T-helper 1 cell treated with Interleukin-12 subunit alpha and Interleukin-12 subunit beta and Interleukin-4 antibody, amounts not matched to agents 30 μg/mL and 1 μg/mL, for 36 hours (primary cell): Measurements from ENCODE around the gene SMIM5.
"Not testable (repeated sequence)": the region's sequence is repeated elsewhere in the genome, so short reads cannot be mapped to it uniquely, and the experiment has no call there.

Source experiments
- H3K27ac Mint-ChIP-seq: one replicate; pipeline ENCODE4 v1.8.0; 2021; ENCODE audit warnings: mild to moderate bottlenecking, mixed read lengths
- H3K27me3 Mint-ChIP-seq: one replicate; pipeline ENCODE4 v1.8.0; 2021; ENCODE audit warnings: low read depth, mixed read lengths
- H3K36me3 Mint-ChIP-seq: one replicate; pipeline ENCODE4 v1.8.0; 2021; ENCODE audit warnings: low read depth, mixed read lengths
- H3K4me1 Mint-ChIP-seq: one replicate; pipeline ENCODE4 v1.8.0; 2021; ENCODE audit warnings: low read depth, mixed read lengths
- H3K4me3 Mint-ChIP-seq: one replicate; pipeline ENCODE4 v1.8.0; 2021; ENCODE audit warnings: mild to moderate bottlenecking, moderate library complexity, mixed read lengths
- H3K9me3 Mint-ChIP-seq: one replicate; pipeline ENCODE4 v1.8.0; 2021; ENCODE audit warnings: mixed read lengths

The SMIM5 gene

GRCh38 chr17:75632863-75633485 lies at the start of gene SMIM5:
Gene SMIM5 (plus strand): TSS chr17:75633434. CDS start chr17:75640202, 6,768 bp downstream.
- no peak within 1 kb of the TSS for H3K27ac Mint-ChIP-seq

GRCh38 chr17:75584849-75585175 lies 48.4 kb upstream of the SMIM5 start:
- H3K36me3 Mint-ChIP-seq = no peaks in the 10 kb centered on the region
- peaks cover 3% of the 10 kb centered on the region for H3K9me3 Mint-ChIP-seq
- peaks cover 8% of the 10 kb centered on the region for H3K4me1 Mint-ChIP-seq
- H3K27me3 Mint-ChIP-seq = peaks cover 39% of the 10 kb centered on the region
- no peak overlapping the region for H3K4me3 Mint-ChIP-seq
- H3K27ac Mint-ChIP-seq = no peak overlapping the region

More at GRCh38 chr17:75632863-75633485, at the start of gene SMIM5:
- no peaks in the 10 kb centered on the region for H3K4me1 Mint-ChIP-seq
- no peaks in the 10 kb centered on the region for H3K36me3 Mint-ChIP-seq
- H3K4me3 Mint-ChIP-seq = no peak within 1 kb of the TSS
- H3K9me3 Mint-ChIP-seq = no peaks in the 10 kb centered on the region
- no peaks in the 10 kb centered on the region for H3K27me3 Mint-ChIP-seq

GRCh38 chr17:75587675-75588595 lies 45.3 kb upstream of the SMIM5 start, which contains the start of gene MYO15B:
Gene MYO15B (plus strand): TSS chr17:75587800. CDS start chr17:75588058, 258 bp downstream.
- no peaks in the 10 kb centered on the region for H3K9me3 Mint-ChIP-seq
- H3K4me3 Mint-ChIP-seq = peak within 1 kb of the TSS; percentile 51
- peak within 1 kb of the TSS; percentile 55 for H3K27ac Mint-ChIP-seq
- H3K4me1 Mint-ChIP-seq = peaks cover 7% of the 10 kb centered on the region
- no peaks in the 10 kb centered on the region for H3K36me3 Mint-ChIP-seq
- peaks cover 30% of the 10 kb centered on the region for H3K27me3 Mint-ChIP-seq

GRCh38 chr17:75588596-75589011 lies 44.6 kb upstream of the SMIM5 start:
- Mint-ChIP-seq H3K36me3 (no peaks in the 10 kb centered on the region), H3K4me3 (peak overlapping the region; percentile 51), H3K27ac (no peak overlapping the region), H3K4me1 (peaks cover 7% of the 10 kb centered on the region), H3K9me3 (no peaks in the 10 kb centered on the region), H3K27me3 (peaks cover 30% of the 10 kb centered on the region)

GRCh38 chr17:75589012-75589918 lies 44.0 kb upstream of the SMIM5 start:
- Mint-ChIP-seq H3K27ac (peak overlapping the region; percentile 62), H3K36me3 (no peaks in the 10 kb centered on the region)

GRCh38 chr17:75589919-75590303 lies 43.3 kb upstream of the SMIM5 start:
- Mint-ChIP-seq H3K9me3 (no peaks in the 10 kb centered on the region), H3K27ac (no peak overlapping the region), H3K36me3 (no peaks in the 10 kb centered on the region), H3K4me3 (no peak overlapping the region), H3K27me3 (peaks cover 24% of the 10 kb centered on the region), H3K4me1 (peaks cover 7% of the 10 kb centered on the region)

More at GRCh38 chr17:75589012-75589918, 44.0 kb upstream of the SMIM5 start:
- peaks cover 7% of the 10 kb centered on the region for H3K4me1 Mint-ChIP-seq
- peak overlapping the region; percentile 76 for H3K4me3 Mint-ChIP-seq
- peaks cover 28% of the 10 kb centered on the region for H3K27me3 Mint-ChIP-seq
- no peaks in the 10 kb centered on the region for H3K9me3 Mint-ChIP-seq

GRCh38 chr17:75590314-75590761 lies 42.9 kb upstream of the SMIM5 start:
- Mint-ChIP-seq H3K27me3 (peaks cover 22% of the 10 kb centered on the region), H3K9me3 (no peaks in the 10 kb centered on the region), H3K36me3 (no peaks in the 10 kb centered on the region), H3K4me1 (peaks cover 7% of the 10 kb centered on the region), H3K27ac (no peak overlapping the region), H3K4me3 (no peak overlapping the region)

- peak overlapping the region; percentile 13 for H3K27ac Mint-ChIP-seq
- H3K9me3 Mint-ChIP-seq = no peaks in the 10 kb centered on the region
- no peaks in the 10 kb centered on the region for H3K36me3 Mint-ChIP-seq
- H3K4me1 Mint-ChIP-seq = peaks cover 7% of the 10 kb centered on the region
- peaks cover 14% of the 10 kb centered on the region for H3K27me3 Mint-ChIP-seq
- H3K4me3 Mint-ChIP-seq = peak overlapping the region; percentile 41
These were observed 42.1 kb upstream of the SMIM5 start for GRCh38 chr17:75590849-75591721.

- H3K4me3 Mint-ChIP-seq = no peak overlapping the region
- H3K36me3 Mint-ChIP-seq = no peaks in the 10 kb centered on the region
- H3K9me3 Mint-ChIP-seq = no peaks in the 10 kb centered on the region
- peaks cover 7% of the 10 kb centered on the region for H3K27me3 Mint-ChIP-seq
- peaks cover 7% of the 10 kb centered on the region for H3K4me1 Mint-ChIP-seq
- H3K27ac Mint-ChIP-seq = no peak overlapping the region
These were observed 41.4 kb upstream of the SMIM5 start for GRCh38 chr17:75591722-75592302.

- H3K4me1 Mint-ChIP-seq = peaks cover 5% of the 10 kb centered on the region
- no peak overlapping the region for H3K4me3 Mint-ChIP-seq
- H3K36me3 Mint-ChIP-seq = no peaks in the 10 kb centered on the region
- no peaks in the 10 kb centered on the region for H3K9me3 Mint-ChIP-seq
- H3K27ac Mint-ChIP-seq = no peak overlapping the region
- H3K27me3 Mint-ChIP-seq = peaks cover under 1% of the 10 kb centered on the region
These were observed 40.8 kb upstream of the SMIM5 start for GRCh38 chr17:75592348-75593020.

GRCh38 chr17:75593430-75593829 lies 39.8 kb upstream of the SMIM5 start:
- not testable (repeated sequence) for H3K27ac Mint-ChIP-seq, H3K4me3 Mint-ChIP-seq, H3K27me3 Mint-ChIP-seq, H3K4me1 Mint-ChIP-seq, H3K36me3 Mint-ChIP-seq, H3K9me3 Mint-ChIP-seq

- Mint-ChIP-seq H3K27me3 (no peaks in the 10 kb centered on the region), H3K4me1 (peaks cover 3% of the 10 kb centered on the region), H3K4me3 (no peak overlapping the region), H3K36me3 (no peaks in the 10 kb centered on the region), H3K9me3 (no peaks in the 10 kb centered on the region), H3K27ac (no peak overlapping the region)
These were observed 38.5 kb upstream of the SMIM5 start for GRCh38 chr17:75594499-75595283.
